ENCODE results near the gene MRTFB. TPM values are rescaled to one million over a fixed set of nuclear protein-coding genes. Genes with fewer than 3 reads are reported as not detected.

Gene MRTFB
- total RNA-seq, 1 experiment from 2014 or later = 29.5 TPM

DNA sequence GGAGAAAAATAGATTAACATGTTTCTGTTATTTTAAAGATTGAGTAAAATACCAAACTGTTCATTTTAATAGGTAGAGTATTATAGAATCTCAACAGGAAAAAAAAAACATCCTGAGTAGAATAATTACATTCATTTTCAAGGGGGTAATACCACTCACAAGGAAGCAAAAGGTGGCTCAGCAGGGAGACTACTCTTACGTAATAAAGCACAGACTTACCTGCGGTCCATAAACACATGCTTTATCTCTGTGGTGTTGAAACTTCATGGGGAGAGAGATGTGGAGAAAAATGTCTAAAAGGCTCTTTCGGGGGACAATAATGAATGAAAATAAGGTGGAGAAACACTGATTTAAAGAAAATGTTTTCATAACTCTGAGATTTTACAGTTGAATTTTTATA lies 171.7 kb downstream of the MRTFB start:
- no peaks in the 10 kb centered on the region for H3K27me3 Mint-ChIP-seq (ENCODE audit: insufficient read depth, unreplicated experiment)
- intact Hi-C loops (cut with micrococcal nuclease; ENCODE audit: unreplicated experiment) = no loop called here
- DNase-seq = no peak
- POLR2A ChIA-PET = no interaction called here
- Histone ChIP-seq H3K27me3 (replicated peaks; ENCODE audit: control insufficient read depth, insufficient read depth, low read length) (no peaks in the 10 kb centered on the region), H3K9me3 (no peaks in the 10 kb centered on the region), H3K36me3 (ENCODE audit: control insufficient read depth, insufficient read depth, low read length) (no peaks in the 10 kb centered on the region; the same call in none of the 2 replicates), H3K4me3 (ENCODE audit: low read depth, low read length) (no peak overlapping the region), H3K4me1 (peaks cover 19% of the 10 kb centered on the region)
- no peak overlapping the region for H3K27ac Mint-ChIP-seq (ENCODE audit: unreplicated experiment)
- H3K4me3 Mint-ChIP-seq (ENCODE audit: unreplicated experiment) = no peak overlapping the region
- peaks cover 42% of the 10 kb centered on the region for H3K36me3 Mint-ChIP-seq (ENCODE audit: insufficient read depth, unreplicated experiment)
- no TSS peak for BruUV-seq (replicated peaks)
- H3K9me3 Mint-ChIP-seq (ENCODE audit: unreplicated experiment) = no peaks in the 10 kb centered on the region
- H3K4me1 Mint-ChIP-seq (ENCODE audit: low read depth, unreplicated experiment) = peaks cover 10% of the 10 kb centered on the region
- CTCF ChIA-PET = no interaction called here
- TF ChIP-seq, protein P1, sequence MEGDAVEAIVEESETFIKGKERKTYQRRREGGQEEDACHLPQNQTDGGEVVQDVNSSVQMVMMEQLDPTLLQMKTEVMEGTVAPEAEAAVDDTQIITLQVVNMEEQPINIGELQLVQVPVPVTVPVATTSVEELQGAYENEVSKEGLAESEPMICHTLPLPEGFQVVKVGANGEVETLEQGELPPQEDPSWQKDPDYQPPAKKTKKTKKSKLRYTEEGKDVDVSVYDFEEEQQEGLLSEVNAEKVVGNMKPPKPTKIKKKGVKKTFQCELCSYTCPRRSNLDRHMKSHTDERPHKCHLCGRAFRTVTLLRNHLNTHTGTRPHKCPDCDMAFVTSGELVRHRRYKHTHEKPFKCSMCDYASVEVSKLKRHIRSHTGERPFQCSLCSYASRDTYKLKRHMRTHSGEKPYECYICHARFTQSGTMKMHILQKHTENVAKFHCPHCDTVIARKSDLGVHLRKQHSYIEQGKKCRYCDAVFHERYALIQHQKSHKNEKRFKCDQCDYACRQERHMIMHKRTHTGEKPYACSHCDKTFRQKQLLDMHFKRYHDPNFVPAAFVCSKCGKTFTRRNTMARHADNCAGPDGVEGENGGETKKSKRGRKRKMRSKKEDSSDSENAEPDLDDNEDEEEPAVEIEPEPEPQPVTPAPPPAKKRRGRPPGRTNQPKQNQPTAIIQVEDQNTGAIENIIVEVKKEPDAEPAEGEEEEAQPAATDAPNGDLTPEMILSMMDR (IDR thresholded peaks at IDR 0.05; ENCODE audit: insufficient read depth in 1 of 2, low read depth in 1 of 2, low read length in 1 of 2, severe bottlenecking in 1 of 2, unreplicated experiment in 1 of 2) = no peak

DNA sequence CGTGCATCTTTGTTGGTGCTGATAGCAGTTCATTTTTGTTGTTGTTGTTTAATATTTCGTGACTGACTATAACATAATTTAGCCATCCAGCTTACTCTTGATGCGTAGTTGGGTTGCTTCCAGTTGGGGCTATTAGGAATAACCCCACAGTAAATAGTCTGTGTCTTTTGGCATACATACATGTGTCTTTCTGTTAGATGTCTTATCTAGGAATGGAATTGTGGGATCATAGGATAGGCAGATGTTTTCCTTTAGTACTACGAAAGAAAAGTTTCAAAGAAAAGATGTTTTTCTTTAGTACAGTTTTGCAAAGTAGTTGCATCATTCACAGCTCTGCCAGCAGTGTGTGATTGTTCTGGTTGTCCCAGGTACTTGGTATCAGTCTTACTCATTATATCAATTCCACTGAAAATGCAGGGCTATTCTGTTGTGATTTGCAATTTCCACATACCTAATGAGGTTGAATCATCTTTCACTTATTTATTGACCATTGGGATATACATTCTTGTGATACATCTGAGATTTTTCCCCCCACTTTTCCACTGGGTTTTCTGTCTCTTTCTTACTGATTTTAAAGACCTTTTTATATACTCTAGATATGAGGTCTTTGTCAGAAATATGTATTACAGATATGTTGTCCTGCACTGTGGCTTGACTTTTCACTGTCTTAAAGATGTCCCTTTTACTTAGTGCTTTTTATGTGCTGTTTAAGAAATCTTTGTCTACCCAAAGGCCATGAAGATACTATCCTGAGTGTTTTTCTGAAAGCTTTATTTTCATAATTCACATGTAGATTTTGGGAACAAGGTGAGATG lies 173.3 kb downstream of the MRTFB start:
- CTCF ChIA-PET = no interaction called here
- H3K4me1 ChIP-seq = peaks cover 19% of the 10 kb centered on the region
- H3K4me3 Mint-ChIP-seq (ENCODE audit: unreplicated experiment) = no peak overlapping the region
- H3K9me3 Mint-ChIP-seq (ENCODE audit: unreplicated experiment) = no peaks in the 10 kb centered on the region
- H3K4me1 Mint-ChIP-seq (ENCODE audit: low read depth, unreplicated experiment) = peaks cover 10% of the 10 kb centered on the region
- TF ChIP-seq, protein P1 (IDR thresholded peaks at IDR 0.05; ENCODE audit: insufficient read depth in 1 of 2, low read depth in 1 of 2, low read length in 1 of 2, severe bottlenecking in 1 of 2, unreplicated experiment in 1 of 2) = no peak
- no peaks in the 10 kb centered on the region; the same call in none of the 2 replicates for H3K36me3 ChIP-seq (ENCODE audit: control insufficient read depth, insufficient read depth, low read length)
- intact Hi-C loops (cut with micrococcal nuclease; ENCODE audit: unreplicated experiment) = no loop called here
- no peak overlapping the region for H3K4me3 ChIP-seq (ENCODE audit: low read depth, low read length)
- POLR2A ChIA-PET = no interaction called here
- no peaks in the 10 kb centered on the region for H3K27me3 ChIP-seq (replicated peaks; ENCODE audit: control insufficient read depth, insufficient read depth, low read length)
- H3K9me3 ChIP-seq = no peaks in the 10 kb centered on the region
- H3K27me3 Mint-ChIP-seq (ENCODE audit: insufficient read depth, unreplicated experiment) = no peaks in the 10 kb centered on the region
- H3K27ac Mint-ChIP-seq (ENCODE audit: unreplicated experiment) = no peak overlapping the region
- no TSS peak for BruUV-seq (replicated peaks)
- no peak for DNase-seq
- H3K36me3 Mint-ChIP-seq (ENCODE audit: insufficient read depth, unreplicated experiment) = peaks cover 43% of the 10 kb centered on the region

DNA sequence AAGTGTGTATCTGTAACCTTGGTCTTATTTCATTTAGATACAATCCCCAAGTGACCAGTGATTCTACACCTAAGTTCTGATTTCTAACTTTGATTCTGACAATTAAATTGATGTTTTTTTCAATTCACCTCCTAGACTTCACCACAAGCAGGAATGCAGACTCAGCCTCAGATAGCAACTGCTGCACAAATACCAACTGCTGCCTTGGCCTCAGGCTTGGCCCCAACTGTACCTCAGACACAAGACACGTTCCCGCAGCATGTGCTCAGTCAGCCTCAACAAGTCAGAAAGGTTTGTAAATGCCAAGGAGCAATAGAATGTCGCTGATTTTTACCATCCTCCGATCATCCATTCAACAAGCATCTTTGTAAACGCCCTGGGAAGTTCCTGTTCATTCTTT lies 177.7 kb downstream of the MRTFB start:
- no peaks in the 10 kb centered on the region for H3K27me3 ChIP-seq (replicated peaks; ENCODE audit: control insufficient read depth, insufficient read depth, low read length)
- no peak overlapping the region for H3K4me3 Mint-ChIP-seq (ENCODE audit: unreplicated experiment)
- H3K36me3 ChIP-seq (ENCODE audit: control insufficient read depth, insufficient read depth, low read length) = no peaks in the 10 kb centered on the region; the same call in 1 of the 2 replicates
- TF ChIP-seq, protein P1 (IDR thresholded peaks at IDR 0.05; ENCODE audit: insufficient read depth in 1 of 2, low read depth in 1 of 2, low read length in 1 of 2, severe bottlenecking in 1 of 2, unreplicated experiment in 1 of 2) = no peak
- ChIA-PET CTCF (interaction anchor here (1.6 kb wide), 1 partner anchor 37 kb away, joined by 3 read pairs; no protein-coding TSS in a partner anchor), POLR2A (no interaction called here)
- H3K9me3 ChIP-seq = no peaks in the 10 kb centered on the region
- no peak for DNase-seq
- H3K27me3 Mint-ChIP-seq (ENCODE audit: insufficient read depth, unreplicated experiment) = no peaks in the 10 kb centered on the region
- no peak overlapping the region for H3K4me3 ChIP-seq (ENCODE audit: low read depth, low read length)
- no peaks in the 10 kb centered on the region for H3K4me1 ChIP-seq
- no peak overlapping the region for H3K27ac Mint-ChIP-seq (ENCODE audit: unreplicated experiment)
- intact Hi-C loops (cut with micrococcal nuclease; ENCODE audit: unreplicated experiment) = loop anchor here (1.0 kb wide), 2 partner anchors 37 to 281 kb away; no protein-coding TSS in a partner anchor
- BruUV-seq (replicated peaks) = no TSS peak
- peaks cover 41% of the 10 kb centered on the region for H3K36me3 Mint-ChIP-seq (ENCODE audit: insufficient read depth, unreplicated experiment)
- H3K9me3 Mint-ChIP-seq (ENCODE audit: unreplicated experiment) = no peaks in the 10 kb centered on the region
- no peaks in the 10 kb centered on the region for H3K4me1 Mint-ChIP-seq (ENCODE audit: low read depth, unreplicated experiment)
